Measurements from ENCODE around the gene SORCS1. TPM values are rescaled to one million over a fixed set of nuclear protein-coding genes. Genes with fewer than 3 reads are reported as not detected.
A peak's percentile ranks its signal among the peaks of the same experiment; 100 is the strongest.

The SORCS1 gene
- total and polyA plus RNA-seq, 2 of the 8 experiments (the other 6 are each of a cell fraction or from before 2014, with no cell fraction given) = 4.1 to 4.6 TPM

- H3K79me1 ChIP-seq (ENCODE audit: low read depth, low read length) = no peaks in the 10 kb centered on the region
- ChIA-PET POLR2A (ENCODE audit: partially characterized antibody) (no interaction called here), CTCF (ENCODE audit: partially characterized antibody) (no interaction called here)
- H3K4ac ChIP-seq (replicated peaks; ENCODE audit: insufficient read length, low read depth, low read length) = no peak overlapping the region
- no peak for DNase-seq (ENCODE audit: low read depth in 1 of 2, low spot score in 2 of 2)
- no peaks in the 10 kb centered on the region for H3K4me1 ChIP-seq (replicated peaks in 1 of 4; ENCODE audit: control insufficient read depth in 3 of 4, insufficient read depth in 4 of 4, low read length in 3 of 4)
- no peak overlapping the region for H2BK12ac ChIP-seq (ENCODE audit: low read depth, low read length)
- H3K27me3 ChIP-seq (replicated peaks in 1 of 4; ENCODE audit: control insufficient read depth in 3 of 4, extremely low read depth in 1 of 4, insufficient read depth in 3 of 4, low read length in 3 of 4) = no peaks in the 10 kb centered on the region
- H3K9ac ChIP-seq (replicated peaks in 1 of 4; ENCODE audit: extremely low read depth in 1 of 4, low read depth in 3 of 4, low read length in 3 of 4) = no peak overlapping the region
- no peak overlapping the region for H2AK5ac ChIP-seq (ENCODE audit: low read depth, low read length)
- H3K14ac ChIP-seq (ENCODE audit: insufficient read length) = no peak overlapping the region
- H2BK120ac ChIP-seq (replicated peaks; ENCODE audit: low read depth, low read length) = no peak overlapping the region
- 92% methylated on average over 2 of the region's 2 CpGs; no CpG with 5 or more reads in 1 of the 2 experiments for WGBS, 2 experiments (ENCODE audit: extremely low coverage in 1 of 2, insufficient coverage in 1 of 2, insufficient read length in 1 of 2, insufficient replicate concordance in 2 of 2, low coverage in 1 of 2, low lambda C conversion rate in 2 of 2, missing lambda C conversion rate in 1 of 2)
- no peaks in the 10 kb centered on the region for H3K36me3 ChIP-seq (ENCODE audit: control insufficient read depth in 2 of 4, insufficient read depth in 4 of 4, low read length in 3 of 4)
- no peak overlapping the region for H2BK15ac ChIP-seq (ENCODE audit: low read length)
- H3K56ac ChIP-seq (replicated peaks; ENCODE audit: insufficient read length, low read depth, low read length) = no peak overlapping the region
- H4K5ac ChIP-seq (ENCODE audit: insufficient read length, low read depth, low read length) = no peak overlapping the region
- H4K91ac ChIP-seq (replicated peaks; ENCODE audit: insufficient read length, low read length) = no peak overlapping the region
- no peak overlapping the region for H2BK5ac ChIP-seq (ENCODE audit: low read depth, low read length)
- H3K4me2 ChIP-seq (ENCODE audit: insufficient read depth in 1 of 2, low read depth in 2 of 2, low read length in 2 of 2) = no peak overlapping the region
- H4K20me1 ChIP-seq (replicated peaks in 1 of 2; ENCODE audit: control insufficient read depth in 1 of 2, insufficient read depth in 2 of 2, low read length in 2 of 2) = no peaks in the 10 kb centered on the region
- H3K27ac ChIP-seq (ENCODE audit: low read depth, low read length) = no peak overlapping the region
- no peak overlapping the region for H4K8ac ChIP-seq (ENCODE audit: extremely low read depth, insufficient read depth, low read length)
- H3K23me2 ChIP-seq (ENCODE audit: low read depth, low read length) = no peaks in the 10 kb centered on the region
- H3K79me2 ChIP-seq (ENCODE audit: control insufficient read depth in 1 of 2, insufficient read depth in 2 of 2, low read length in 2 of 2) = no peaks in the 10 kb centered on the region
- H2AFZ ChIP-seq (ENCODE audit: low read length) = 0 out of 2 replicates have a peak overlapping the region, but pooled peaks have one; percentile 21
- H2BK20ac ChIP-seq (ENCODE audit: low read length) = no peak overlapping the region
- no peak overlapping the region for H3K18ac ChIP-seq (ENCODE audit: extremely low read depth, low read length)
- no peak overlapping the region for H3K23ac ChIP-seq (ENCODE audit: insufficient read length)
- no peak for FAIRE-seq
- H3K4me3 ChIP-seq (ENCODE audit: extremely low read depth in 1 of 4, insufficient read depth in 2 of 4, low read depth in 3 of 4, low read length in 4 of 4) = no peak overlapping the region
- H3K9me3 ChIP-seq (ENCODE audit: insufficient read depth in 2 of 2, low read depth in 1 of 2, low read length in 1 of 2) = no peaks in the 10 kb centered on the region
- TF ChIP-seq CEBPB (IDR thresholded peaks at IDR 0.05; ENCODE audit: low read depth, low read length) (no peak), POLR2A (IDR thresholded peaks at IDR 0.05; ENCODE audit: control extremely low read depth in 1 of 2, low read depth in 2 of 2, low read length in 2 of 2) (no peak), GTF2F1 (IDR thresholded peaks at IDR 0.05; ENCODE audit: borderline replicate concordance, low read depth, low read length) (no peak), SP4 (IDR thresholded peaks at IDR 0.05; ENCODE audit: low read length) (no peak), PHF8 (conservative IDR thresholded peaks at IDR 0.05; ENCODE audit: low read depth, low read length) (no peak), EP300 (IDR thresholded peaks at IDR 0.05; ENCODE audit: borderline replicate concordance in 1 of 2, low read depth in 2 of 2, low read length in 2 of 2) (no peak), NANOG (IDR thresholded peaks at IDR 0.05; ENCODE audit: insufficient read depth, low read depth, low read length, poor library complexity, severe bottlenecking) (no peak), SIRT6 (IDR thresholded peaks at IDR 0.05; ENCODE audit: low read length) (no peak), KDM5A (IDR thresholded peaks at IDR 0.05; ENCODE audit: low read length) (no peak), RBBP5 (IDR thresholded peaks at IDR 0.05; ENCODE audit: borderline replicate concordance, low read depth, low read length) (no peak), EGR1 (IDR thresholded peaks at IDR 0.05; ENCODE audit: borderline replicate concordance, low read depth, low read length) (no peak), RAD21 (IDR thresholded peaks at IDR 0.05 in 1 of 2, conservative IDR thresholded peaks at IDR 0.05 in 1 of 2; ENCODE audit: low read depth in 2 of 2, low read length in 2 of 2) (no peak), SUZ12 (IDR thresholded peaks at IDR 0.05; ENCODE audit: low read length) (no peak), CTBP2 (IDR thresholded peaks at IDR 0.05; ENCODE audit: borderline replicate concordance, insufficient read depth, insufficient read length, low read length) (no peak), CREB1 (IDR thresholded peaks at IDR 0.05) (no peak), MAFK (IDR thresholded peaks at IDR 0.05; ENCODE audit: low read depth, low read length) (no peak)
Measured at GRCh38 chr10:107214261-107214660, 49.8 kb upstream of the SORCS1 start.
